Endodermal cell (in vitro differentiated cells): ENCODE data around the gene TMEM39A. TPM values are rescaled to one million over a fixed set of nuclear protein-coding genes. Genes with fewer than 3 reads are reported as not detected.
A peak's percentile ranks its signal among the peaks of the same experiment; 100 is the strongest.

Experiments used
- DNase-seq: peaks from one replicate; pipeline ENCODE4 v3.0.0-alpha.2; 2017
- H3K27ac ChIP-seq: 2 replicates; pipeline ENCODE4 v1.5.1; 2013; ENCODE audit warnings: mild to moderate bottlenecking, low read depth, low read length, moderate library complexity
- H3K27me3 ChIP-seq: 2 replicates; pipeline ENCODE4 v1.6.1; 2013; ENCODE audit warnings: mild to moderate bottlenecking, low read length, moderate library complexity; ENCODE audit not compliant: insufficient read depth, control insufficient read depth, poor library complexity, severe bottlenecking
- H3K36me3 ChIP-seq: 2 replicates; pipeline ENCODE4 v1.7.0; 2013; ENCODE audit warnings: mild to moderate bottlenecking, low read length, moderate library complexity; ENCODE audit not compliant: control insufficient read depth, insufficient read depth
- H3K4me1 ChIP-seq: one replicate; pipeline ENCODE4 v1.7.0; 2013; ENCODE audit warnings: low read length; ENCODE audit not compliant: control insufficient read depth, insufficient read depth
- H3K4me3 ChIP-seq: 2 replicates; pipeline ENCODE4 v1.5.1; 2013; ENCODE audit warnings: mild to moderate bottlenecking, low read length, moderate library complexity
- H3K9ac ChIP-seq: 2 replicates; pipeline ENCODE4 v1.6.1; 2013; ENCODE audit warnings: mild to moderate bottlenecking, low read length, moderate library complexity; ENCODE audit not compliant: poor library complexity, severe bottlenecking; ENCODE audit errors: extremely low read depth
- H3K9me3 ChIP-seq: 2 replicates; pipeline ENCODE4 v1.6.1; 2013; ENCODE audit warnings: mild to moderate bottlenecking, low read length, moderate library complexity; ENCODE audit not compliant: control insufficient read depth
- H3K27ac Mint-ChIP-seq: 2 replicates; pipeline ENCODE4 v1.8.0; 2020; ENCODE audit warnings: mixed read lengths
- H3K27me3 Mint-ChIP-seq: 2 replicates; pipeline ENCODE4 v1.8.0; 2021; ENCODE audit warnings: mild to moderate bottlenecking, mixed read lengths; ENCODE audit not compliant: insufficient read depth
- H3K36me3 Mint-ChIP-seq: 2 replicates; pipeline ENCODE4 v1.8.0; 2020; ENCODE audit warnings: low read depth, mixed read lengths
- H3K4me1 Mint-ChIP-seq: 2 replicates; pipeline ENCODE4 v1.8.0; 2020; ENCODE audit warnings: mixed read lengths
- H3K4me3 Mint-ChIP-seq: 2 replicates; pipeline ENCODE4 v1.8.0; 2020; ENCODE audit warnings: mild to moderate bottlenecking, moderate library complexity, mixed read lengths
- H3K9me3 Mint-ChIP-seq: 2 replicates; pipeline ENCODE4 v1.8.0; 2020; ENCODE audit warnings: mild to moderate bottlenecking, mixed read lengths
- CTCF ChIP-seq: fragments of 200-600 bp; sonication (generic); conservative IDR thresholded peaks from 2 replicates; pipeline ENCODE4 v1.5.0; 2021; ENCODE audit warnings: antibody characterized with exemption, mild to moderate bottlenecking
- WGBS, 2 experiments: methylation state at CpG; one replicate each; pipeline versions ENCODE4 v1.1.5 to v1.1.7; 2013; ENCODE audit warnings: missing lambda C conversion rate in 2 of 2, mixed read lengths in 1 of 2; ENCODE audit not compliant: insufficient coverage in 1 of 2, insufficient read length in 1 of 2; 5-methylcytosine and 5-hydroxymethylcytosine counted together
- long read RNA-seq, 4 experiments: library from polyadenylated mRNA in 2 of 4; library from RNA in 1 of 4; library from capped mRNA in 1 of 4; stranded (forward) in 3 of 4; unstranded in 1 of 4; transcript quantifications; one replicate each; pipeline ENCODE4 v2.0.0, GENCODE V29; 2020 to 2021; ENCODE audit warnings: inconsistent platforms in 1 of 4
- polyA plus RNA-seq, 2 experiments: library from polyadenylated mRNA; stranded (reverse); fragments of 50-300 nt; gene quantifications; one replicate each; pipeline ENCODE4 v1.2.3, GENCODE V29; 2013
- total RNA-seq, 2 donors: library from RNA; stranded (reverse); fragmentation: NEBNext Ultra II Directional in 1 of 2; extraction: Animal tissue kit (Norgen Biotek cat#: 25700) in 1 of 2; gene quantifications; 2 replicates in 1 of 2; 3 replicates in 1 of 2; pipeline ENCODE4 v1.2.1, GENCODE V29; 2021

The TMEM39A gene
- 10 to 100 TPM; 62.3 to 81.8 TPM for total RNA-seq
- 37.0 TPM for polyA plus RNA-seq (2013, experiment 1 of 2)
- 39.3 TPM for polyA plus RNA-seq (2013, experiment 2 of 2)
- long read RNA-seq, experiment 1, partial matches to known transcripts = 5 of 23 reads
- long read RNA-seq, experiment 1, other reads (novel, unspliced or antisense) = 18 of 23 reads
- long read RNA-seq, experiment 2, full-length matches to known transcripts = 38 of 60 reads
- long read RNA-seq, experiment 2, partial matches to known transcripts = 3 of 60 reads
- long read RNA-seq, experiment 2, other reads (novel, unspliced or antisense) = 19 of 60 reads
- long read RNA-seq, experiment 3, full-length matches to known transcripts = 110 of 169 reads
- long read RNA-seq, experiment 3, partial matches to known transcripts = 10 of 169 reads
- long read RNA-seq, experiment 3, other reads (novel, unspliced or antisense) = 49 of 169 reads
- long read RNA-seq, experiment 4, full-length matches to known transcripts = 55 of 133 reads
- long read RNA-seq, experiment 4, partial matches to known transcripts = 57 of 133 reads
- long read RNA-seq, experiment 4, other reads (novel, unspliced or antisense) = 21 of 133 reads

- H3K36me3 ChIP-seq = peaks cover 37% of the 10 kb centered on the region
- Mint-ChIP-seq H3K27me3 (peaks cover 3% of the 10 kb centered on the region), H3K36me3 (peaks cover 30% of the 10 kb centered on the region), H3K4me3 (peak within 1 kb of the TSS; percentile 98), H3K4me1 (peaks cover 7% of the 10 kb centered on the region), H3K9me3 (no peaks in the 10 kb centered on the region), H3K27ac (peak within 1 kb of the TSS; percentile 99)
- H3K9me3 ChIP-seq = no peaks in the 10 kb centered on the region
- peak within 1 kb of the TSS; percentile 100 for H3K4me3 ChIP-seq
- WGBS, 2 experiments = 7 to 8% methylated on average over 42 to 51 of the region's 51 CpGs
- peak within 1 kb of the TSS; percentile 98 for H3K9ac ChIP-seq
- peaks cover 6% of the 10 kb centered on the region for H3K4me1 ChIP-seq
- peak; percentile 99 for DNase-seq
- peak; percentile 30 for TF ChIP-seq CTCF
- peak within 1 kb of the TSS; percentile 75 for H3K27ac ChIP-seq
- H3K27me3 ChIP-seq = no peaks in the 10 kb centered on the region
Observed at GRCh38 chr3:119463171-119464169, at the start of gene TMEM39A. TMEM39A (minus strand) TSS chr3:119463615; CDS start chr3:119462074, 1,541 bp downstream.

GRCh38 chr3:119510690-119511089 lies 47.3 kb upstream of the TMEM39A start:
- H3K4me3 Mint-ChIP-seq = no peak overlapping the region
- Histone ChIP-seq H3K4me1 (no peaks in the 10 kb centered on the region), H3K36me3 (peaks cover 63% of the 10 kb centered on the region), H3K9me3 (no peaks in the 10 kb centered on the region), H3K27me3 (no peaks in the 10 kb centered on the region), H3K27ac (no peak overlapping the region), H3K9ac (no peak overlapping the region), H3K4me3 (no peak overlapping the region)
- H3K36me3 Mint-ChIP-seq = peaks cover 61% of the 10 kb centered on the region
- no peak for DNase-seq
- no peaks in the 10 kb centered on the region for H3K9me3 Mint-ChIP-seq
- no peaks in the 10 kb centered on the region for H3K4me1 Mint-ChIP-seq
- no peak for TF ChIP-seq CTCF
- H3K27me3 Mint-ChIP-seq = no peaks in the 10 kb centered on the region
- H3K27ac Mint-ChIP-seq = no peak overlapping the region

GRCh38 chr3:119508172-119508845 lies 44.9 kb upstream of the TMEM39A start:
- no peak for DNase-seq
- peaks cover 62% of the 10 kb centered on the region for H3K36me3 Mint-ChIP-seq
- no peaks in the 10 kb centered on the region for H3K27me3 Mint-ChIP-seq
- WGBS, 2 experiments = 86% methylated on average over 1 of the region's 1 CpG; no CpG with 5 or more reads in 1 of the 2 experiments
- H3K27me3 ChIP-seq = no peaks in the 10 kb centered on the region
- H3K4me3 ChIP-seq = no peak overlapping the region
- H3K9me3 Mint-ChIP-seq = no peaks in the 10 kb centered on the region
- no peak overlapping the region for H3K9ac ChIP-seq
- no peaks in the 10 kb centered on the region for H3K4me1 ChIP-seq
- H3K36me3 ChIP-seq = peaks cover 56% of the 10 kb centered on the region
- no peaks in the 10 kb centered on the region for H3K9me3 ChIP-seq
- H3K4me3 Mint-ChIP-seq = no peak overlapping the region
- H3K4me1 Mint-ChIP-seq = no peaks in the 10 kb centered on the region
- TF ChIP-seq CTCF = no peak
- H3K27ac Mint-ChIP-seq = no peak overlapping the region
- no peak overlapping the region for H3K27ac ChIP-seq
